C4-2B (cell line): ENCODE data around the gene KRT38.

Experiments used
- H3K27ac ChIP-seq: fragments of 450-650 bp; 2 replicates; pipeline ENCODE4 v1.5.1; 2017
- CTCF ChIP-seq: fragments of 450-650 bp; conservative IDR thresholded peaks from 2 replicates; pipeline ENCODE4 v1.5.1; 2017; ENCODE audit warnings: mild to moderate bottlenecking
- ZFX ChIP-seq: fragments of 450-650 bp; IDR thresholded peaks from 2 replicates; pipeline ENCODE4 v1.6.1; 2017

KRT38 gene

GRCh38 chr17:41462705-41463104, 21.9 kb upstream of the KRT38 start:
- TF ChIP-seq ZFX: no peak
- no peak for TF ChIP-seq CTCF
- H3K27ac ChIP-seq: no peak overlapping the region

GRCh38 chr17:41457676-41458075, 16.9 kb upstream of the KRT38 start:
- H3K27ac ChIP-seq: no peak overlapping the region
- TF ChIP-seq CTCF (no peak), ZFX (no peak)

GRCh38 chr17:41456204-41456603, 15.4 kb upstream of the KRT38 start:
- no peak overlapping the region for H3K27ac ChIP-seq
- TF ChIP-seq ZFX (no peak), CTCF (no peak)

GRCh38 chr17:41455236-41455635, 14.5 kb upstream of the KRT38 start:
- TF ChIP-seq ZFX (no peak), CTCF (no peak)

GRCh38 chr17:41453066-41453465, 12.3 kb upstream of the KRT38 start:
- no peak overlapping the region for H3K27ac ChIP-seq
- TF ChIP-seq CTCF: no peak
- TF ChIP-seq ZFX: no peak

More at GRCh38 chr17:41455236-41455635, 14.5 kb upstream of the KRT38 start:
- no peak overlapping the region for H3K27ac ChIP-seq

GRCh38 chr17:41452281-41452680, 11.5 kb upstream of the KRT38 start:
- TF ChIP-seq ZFX: no peak
- TF ChIP-seq CTCF: no peak
- H3K27ac ChIP-seq: no peak overlapping the region

- TF ChIP-seq ZFX: no peak
- no peak for TF ChIP-seq CTCF
- no peak overlapping the region for H3K27ac ChIP-seq
Measured at GRCh38 chr17:41451154-41451728, 10.5 kb upstream of the KRT38 start.
